ENCODE measurements around the gene RIC8B. TPM values are rescaled to one million over a fixed set of nuclear protein-coding genes. Genes with fewer than 3 reads are reported as not detected.

Gene RIC8B
- polyA plus RNA-seq, 2 donors, result 1.2 to 1.5 TPM

DNA sequence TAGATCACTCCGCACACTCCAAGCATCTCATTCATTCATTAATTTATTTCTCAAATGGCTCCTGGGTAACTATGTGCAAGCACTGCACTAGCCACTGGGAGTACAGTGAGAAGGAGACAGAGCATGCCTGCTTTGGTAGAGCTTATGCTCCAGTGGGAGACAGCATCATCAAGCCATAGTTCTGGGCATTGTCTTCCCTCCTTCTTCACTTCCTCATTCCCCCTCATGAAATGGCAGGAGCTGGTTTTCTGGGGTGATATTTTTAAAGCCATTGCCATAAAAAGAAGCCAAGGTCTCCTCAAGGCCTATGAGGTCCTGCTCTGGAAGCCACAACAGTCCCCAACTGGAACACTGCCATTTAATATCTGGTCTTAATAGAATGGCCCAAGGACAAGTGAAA, 20.2 kb upstream of the RIC8B start:
- no peaks in the 10 kb centered on the region for H3K9me3 ChIP-seq (ENCODE audit: control insufficient read depth in 2 of 2, insufficient read depth in 1 of 2, low read depth in 1 of 2, low read length in 1 of 2)
- whole genome bisulfite sequencing, 2 donors, result 96% methylated on average over 1 of the region's 1 CpG
- H3K4me3 ChIP-seq (ENCODE audit: low read depth in 1 of 2, low read length in 2 of 2), result no peak overlapping the region
- no peak overlapping the region for H3K27ac ChIP-seq (ENCODE audit: low read depth in 2 of 2, low read length in 1 of 2)
- peaks cover 0 to 4% of the 10 kb centered on the region in 2 donors for H3K4me1 ChIP-seq (ENCODE audit: control insufficient read depth in 2 of 2, insufficient read depth in 2 of 2, low read length in 1 of 2)
- H3K36me3 ChIP-seq (ENCODE audit: control insufficient read depth in 2 of 2, insufficient read depth in 2 of 2, low read length in 1 of 2), result no peaks in the 10 kb centered on the region
- no peaks in the 10 kb centered on the region for H3K27me3 ChIP-seq (ENCODE audit: control insufficient read depth in 1 of 2, insufficient read depth in 2 of 2, low read length in 2 of 2)

DNA sequence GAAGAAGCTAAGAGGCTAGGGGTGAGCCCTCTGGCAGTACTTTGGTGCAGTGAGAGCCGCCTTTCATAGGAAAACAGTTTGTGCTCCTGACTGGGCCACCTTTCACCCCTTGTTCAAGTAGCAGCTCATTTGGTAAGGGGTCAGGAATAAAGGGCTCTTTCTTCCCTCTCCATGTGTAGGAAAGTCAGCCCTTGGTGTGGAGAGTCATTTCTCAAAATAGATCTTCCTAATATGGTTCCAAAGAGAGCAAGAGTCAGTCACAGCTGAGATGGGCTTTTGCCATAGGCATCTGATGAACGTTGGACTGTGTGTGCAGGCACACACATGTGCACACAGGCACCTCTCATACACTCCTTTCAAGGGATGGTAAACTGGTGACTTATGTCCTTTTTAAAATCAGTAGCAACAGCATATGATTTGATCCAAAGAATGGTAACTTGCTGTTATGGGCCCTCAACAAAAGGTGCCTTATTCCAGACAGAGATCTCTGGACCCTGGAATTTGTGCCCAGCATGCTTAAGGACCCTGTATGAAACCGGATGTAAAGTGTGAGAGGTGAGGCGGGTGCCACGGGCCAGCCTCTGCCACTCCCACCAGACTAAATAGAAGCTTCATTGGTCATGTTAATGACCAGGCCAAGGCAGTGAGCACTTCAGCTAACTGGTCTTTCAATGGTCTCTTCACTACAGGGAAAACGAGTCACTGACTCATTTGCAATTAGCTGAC, 16.7 kb upstream of the RIC8B start:
- Histone ChIP-seq H3K36me3 (ENCODE audit: control insufficient read depth in 2 of 2, insufficient read depth in 2 of 2, low read length in 1 of 2) (no peaks in the 10 kb centered on the region), H3K9me3 (ENCODE audit: control insufficient read depth in 2 of 2, insufficient read depth in 1 of 2, low read depth in 1 of 2, low read length in 1 of 2) (no peaks in the 10 kb centered on the region), H3K27me3 (ENCODE audit: control insufficient read depth in 1 of 2, insufficient read depth in 2 of 2, low read length in 2 of 2) (no peaks in the 10 kb centered on the region), H3K4me1 (ENCODE audit: control insufficient read depth in 2 of 2, insufficient read depth in 2 of 2, low read length in 1 of 2) (peaks cover 0 to 4% of the 10 kb centered on the region in 2 donors), H3K27ac (ENCODE audit: low read depth in 2 of 2, low read length in 1 of 2) (no peak overlapping the region), H3K4me3 (ENCODE audit: low read depth in 1 of 2, low read length in 2 of 2) (no peak overlapping the region)
- 70 to 76% methylated on average over 6 of the region's 6 CpGs for WGBS, 2 donors

DNA sequence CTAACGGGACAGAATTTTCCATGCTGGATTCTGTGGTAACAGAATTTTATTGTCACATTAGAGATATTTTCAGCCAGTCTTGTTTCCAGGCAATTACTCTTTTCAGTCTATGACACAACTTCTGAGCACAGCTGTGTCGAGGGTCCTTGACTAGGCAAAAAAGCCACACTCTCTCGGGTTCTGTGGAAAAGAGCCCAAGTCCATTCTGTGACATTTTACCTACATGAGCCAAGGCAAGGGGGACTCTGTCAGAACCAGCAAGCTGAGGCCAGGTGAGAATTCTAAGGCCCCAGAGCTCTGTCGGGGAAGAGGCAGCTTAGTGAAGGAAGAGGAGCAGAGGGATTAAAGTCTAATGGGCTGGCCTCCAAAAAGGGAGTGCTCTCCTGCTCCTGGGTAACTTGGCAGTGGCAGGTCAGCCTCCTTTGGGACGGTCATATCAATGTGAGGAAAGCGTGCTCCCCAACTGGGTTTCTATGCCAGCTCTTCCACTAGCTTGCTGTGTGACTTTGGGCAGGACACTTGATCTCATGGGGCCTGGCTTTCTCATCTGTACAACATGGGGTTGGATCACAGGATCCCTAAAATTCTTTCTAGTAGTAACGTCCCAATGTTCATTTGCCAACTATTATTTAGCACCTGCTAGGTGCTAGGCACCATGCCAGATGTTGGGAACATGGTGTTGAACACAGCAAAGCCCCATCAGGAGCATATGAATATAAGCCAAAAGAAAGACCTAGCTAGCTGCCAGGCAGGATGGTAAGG, 16.0 kb upstream of the RIC8B start:
- Histone ChIP-seq H3K4me3 (ENCODE audit: low read depth in 1 of 2, low read length in 2 of 2) (no peak overlapping the region), H3K36me3 (ENCODE audit: control insufficient read depth in 2 of 2, insufficient read depth in 2 of 2, low read length in 1 of 2) (no peaks in the 10 kb centered on the region), H3K27ac (ENCODE audit: low read depth in 2 of 2, low read length in 1 of 2) (no peak overlapping the region), H3K27me3 (ENCODE audit: control insufficient read depth in 1 of 2, insufficient read depth in 2 of 2, low read length in 2 of 2) (no peaks in the 10 kb centered on the region), H3K4me1 (ENCODE audit: control insufficient read depth in 2 of 2, insufficient read depth in 2 of 2, low read length in 1 of 2) (peaks cover 0 to 4% of the 10 kb centered on the region in 2 donors), H3K9me3 (ENCODE audit: control insufficient read depth in 2 of 2, insufficient read depth in 1 of 2, low read depth in 1 of 2, low read length in 1 of 2) (no peaks in the 10 kb centered on the region)
- 79 to 82% methylated on average over 7 of the region's 7 CpGs for WGBS, 2 donors

DNA sequence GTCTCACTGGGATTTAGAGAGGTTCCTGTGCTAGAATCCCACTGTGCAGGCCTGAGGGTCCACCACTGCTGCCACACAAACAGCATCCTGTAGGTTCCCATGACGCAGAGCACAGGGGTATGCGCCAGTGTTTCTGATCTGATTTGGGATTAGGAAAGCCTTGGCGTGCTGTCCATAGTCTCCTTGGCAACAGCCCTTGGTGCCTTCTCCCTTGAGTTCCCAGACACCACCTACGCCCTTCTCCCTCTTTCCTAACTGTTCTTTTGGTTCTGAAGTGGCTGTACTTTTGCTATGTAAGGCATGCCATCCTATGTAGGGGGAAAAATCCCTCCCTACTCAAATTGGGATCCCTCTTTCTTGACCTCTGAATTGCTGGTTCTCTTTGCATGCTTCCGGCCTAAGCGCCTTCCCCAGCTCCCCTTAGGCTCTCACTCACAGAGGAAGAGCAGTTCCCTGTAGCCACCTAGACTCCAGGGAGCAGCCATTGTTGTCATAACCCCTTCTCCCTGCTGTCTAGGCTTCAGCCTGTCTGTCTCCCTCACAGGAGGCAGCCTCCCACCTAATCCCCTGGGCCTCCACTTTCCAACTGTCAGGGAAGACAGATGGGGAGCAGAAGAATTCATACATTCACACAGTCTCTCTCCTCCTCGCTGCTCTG, 14.8 kb upstream of the RIC8B start:
- Histone ChIP-seq H3K9me3 (ENCODE audit: control insufficient read depth in 2 of 2, insufficient read depth in 1 of 2, low read depth in 1 of 2, low read length in 1 of 2) (no peaks in the 10 kb centered on the region), H3K27me3 (ENCODE audit: control insufficient read depth in 1 of 2, insufficient read depth in 2 of 2, low read length in 2 of 2) (no peaks in the 10 kb centered on the region), H3K27ac (ENCODE audit: low read depth in 2 of 2, low read length in 1 of 2) (no peak overlapping the region), H3K4me1 (ENCODE audit: control insufficient read depth in 2 of 2, insufficient read depth in 2 of 2, low read length in 1 of 2) (peaks cover 0 to 4% of the 10 kb centered on the region in 2 donors), H3K4me3 (ENCODE audit: low read depth in 1 of 2, low read length in 2 of 2) (no peak overlapping the region), H3K36me3 (ENCODE audit: control insufficient read depth in 2 of 2, insufficient read depth in 2 of 2, low read length in 1 of 2) (no peaks in the 10 kb centered on the region)
- 79 to 83% methylated on average over 7 of the region's 7 CpGs for WGBS, 2 donors

DNA sequence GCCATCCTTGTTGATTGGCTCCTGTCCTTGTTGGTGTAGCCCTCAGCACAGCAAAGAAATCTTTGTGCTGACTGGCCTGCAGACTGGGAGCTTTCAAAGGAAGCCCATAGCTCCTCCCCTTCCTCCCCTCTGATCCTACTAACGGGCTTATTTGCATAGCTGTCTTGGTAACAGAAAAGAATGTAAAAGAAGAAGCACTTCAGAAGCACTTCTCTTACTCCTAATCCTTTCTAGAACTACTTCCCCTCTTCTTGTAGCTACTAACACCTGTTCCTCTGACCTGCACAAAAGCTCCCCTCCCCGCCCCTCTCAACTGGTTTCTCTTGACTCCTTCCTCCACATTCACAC, 14.3 kb upstream of the RIC8B start:
- no peaks in the 10 kb centered on the region for H3K27me3 ChIP-seq (ENCODE audit: control insufficient read depth in 1 of 2, insufficient read depth in 2 of 2, low read length in 2 of 2)
- no peaks in the 10 kb centered on the region for H3K9me3 ChIP-seq (ENCODE audit: control insufficient read depth in 2 of 2, insufficient read depth in 1 of 2, low read depth in 1 of 2, low read length in 1 of 2)
- H3K4me1 ChIP-seq (ENCODE audit: control insufficient read depth in 2 of 2, insufficient read depth in 2 of 2, low read length in 1 of 2), result peaks cover 0 to 4% of the 10 kb centered on the region in 2 donors
- H3K4me3 ChIP-seq (ENCODE audit: low read depth in 1 of 2, low read length in 2 of 2), result no peak overlapping the region
- WGBS, 2 donors, result 43 to 45% methylated on average over 2 of the region's 2 CpGs
- no peaks in the 10 kb centered on the region for H3K36me3 ChIP-seq (ENCODE audit: control insufficient read depth in 2 of 2, insufficient read depth in 2 of 2, low read length in 1 of 2)
- no peak overlapping the region for H3K27ac ChIP-seq (ENCODE audit: low read depth in 2 of 2, low read length in 1 of 2)

DNA sequence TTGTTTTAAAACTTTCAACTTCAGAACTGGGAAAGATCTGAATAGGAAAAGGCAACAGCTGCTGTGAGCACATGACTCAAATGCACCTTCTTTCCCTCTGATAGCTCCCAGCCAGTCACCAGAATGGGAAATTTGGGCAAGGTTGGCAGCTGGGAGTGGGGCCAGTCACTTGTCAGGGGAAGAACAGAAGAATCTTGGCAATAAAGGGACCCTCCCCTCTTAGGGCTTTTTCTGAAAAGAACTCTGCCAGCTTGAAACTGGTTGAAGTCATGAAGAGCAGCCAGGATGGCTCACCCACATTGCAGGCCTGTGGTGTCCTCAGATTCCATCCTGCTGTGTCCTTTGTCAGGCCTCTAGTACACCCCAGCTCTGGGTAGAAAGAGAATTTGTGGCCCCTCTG, 10.3 kb upstream of the RIC8B start:
- H3K27ac ChIP-seq (ENCODE audit: low read depth in 2 of 2, low read length in 1 of 2), result no peak overlapping the region
- H3K4me1 ChIP-seq (ENCODE audit: control insufficient read depth in 2 of 2, insufficient read depth in 2 of 2, low read length in 1 of 2), result no peaks in the 10 kb centered on the region
- no peaks in the 10 kb centered on the region for H3K9me3 ChIP-seq (ENCODE audit: control insufficient read depth in 2 of 2, insufficient read depth in 1 of 2, low read depth in 1 of 2, low read length in 1 of 2)

DNA sequence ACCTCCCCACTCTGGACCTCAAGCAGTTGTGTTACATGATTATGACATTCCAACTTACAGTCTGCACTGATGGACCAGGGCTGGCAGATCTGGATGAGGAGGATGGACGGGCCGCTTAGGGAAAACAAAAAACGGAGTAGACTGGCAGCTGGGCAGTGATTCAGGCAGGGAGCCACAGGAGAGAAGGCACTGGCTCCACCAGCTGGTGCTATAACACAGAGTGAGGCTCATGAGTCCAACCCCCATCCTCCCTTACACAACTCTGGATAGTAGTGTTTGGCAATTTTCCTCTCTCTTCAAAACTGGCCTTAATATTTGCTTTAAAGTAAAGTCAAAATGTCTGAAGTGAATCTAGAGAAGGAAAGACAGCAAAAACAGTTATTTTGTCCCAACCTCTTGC, 9.7 kb upstream of the RIC8B start:
- H3K27ac ChIP-seq (ENCODE audit: low read depth in 2 of 2, low read length in 1 of 2), result no peak overlapping the region
- H3K9me3 ChIP-seq (ENCODE audit: control insufficient read depth in 2 of 2, insufficient read depth in 1 of 2, low read depth in 1 of 2, low read length in 1 of 2), result no peaks in the 10 kb centered on the region
- H3K27me3 ChIP-seq (ENCODE audit: control insufficient read depth in 1 of 2, insufficient read depth in 2 of 2, low read length in 2 of 2), result no peaks in the 10 kb centered on the region
- 89 to 90% methylated on average over 3 of the region's 3 CpGs for WGBS, 2 donors
- H3K4me1 ChIP-seq (ENCODE audit: control insufficient read depth in 2 of 2, insufficient read depth in 2 of 2, low read length in 1 of 2), result no peaks in the 10 kb centered on the region
- H3K36me3 ChIP-seq (ENCODE audit: control insufficient read depth in 2 of 2, insufficient read depth in 2 of 2, low read length in 1 of 2), result no peaks in the 10 kb centered on the region
- H3K4me3 ChIP-seq (ENCODE audit: low read depth in 1 of 2, low read length in 2 of 2), result no peak overlapping the region

More for the DNA sequence above, 10.3 kb upstream of the RIC8B start:
- no peaks in the 10 kb centered on the region for H3K27me3 ChIP-seq (ENCODE audit: control insufficient read depth in 1 of 2, insufficient read depth in 2 of 2, low read length in 2 of 2)
- H3K4me3 ChIP-seq (ENCODE audit: low read depth in 1 of 2, low read length in 2 of 2), result no peak overlapping the region
- no peaks in the 10 kb centered on the region for H3K36me3 ChIP-seq (ENCODE audit: control insufficient read depth in 2 of 2, insufficient read depth in 2 of 2, low read length in 1 of 2)

DNA sequence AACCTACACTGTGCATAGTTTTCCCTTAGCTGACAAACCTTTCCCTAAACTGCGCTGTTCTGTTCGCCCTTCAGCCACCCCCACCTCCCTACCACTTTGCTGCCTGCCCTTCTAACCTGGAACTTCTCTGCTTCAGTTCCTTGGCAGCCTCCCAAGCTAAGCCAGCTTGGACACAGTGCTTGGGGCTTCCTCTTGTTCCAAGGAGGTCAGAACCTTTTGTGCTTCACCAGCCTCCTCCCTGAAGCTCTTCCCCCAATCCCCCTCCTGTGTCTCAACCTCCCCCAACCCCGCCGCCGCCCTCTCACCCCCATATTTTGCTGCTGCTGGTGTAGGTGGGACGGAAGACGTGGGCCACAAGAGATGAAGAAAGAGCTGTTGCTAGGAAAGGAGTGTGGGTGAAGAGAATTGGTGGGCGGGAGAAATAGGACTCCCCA, 8.1 kb upstream of the RIC8B start:
- WGBS, 2 donors, result 68 to 72% methylated on average over 8 of the region's 8 CpGs
- no peaks in the 10 kb centered on the region for H3K4me1 ChIP-seq (ENCODE audit: control insufficient read depth in 2 of 2, insufficient read depth in 2 of 2, low read length in 1 of 2)
- H3K27ac ChIP-seq (ENCODE audit: low read depth in 2 of 2, low read length in 1 of 2), result no peak overlapping the region

DNA sequence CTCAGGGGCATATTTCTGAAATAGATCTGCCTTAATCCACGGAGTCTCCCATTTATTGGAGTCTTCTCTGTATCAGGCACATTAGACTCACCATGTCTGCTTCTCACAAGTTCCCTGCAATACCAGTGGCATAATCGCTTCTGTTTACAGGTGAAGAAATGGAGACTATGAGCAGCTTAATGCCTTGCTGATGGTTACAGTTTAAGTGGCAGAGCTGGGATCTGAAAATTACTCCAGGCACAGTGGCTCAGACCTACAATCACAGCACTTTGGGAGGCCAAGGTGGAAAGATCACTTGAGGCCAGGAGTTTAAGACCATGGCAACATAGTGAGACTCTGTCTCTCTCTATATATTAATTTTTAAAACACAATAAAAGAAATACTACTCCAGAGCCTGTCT, 7.3 kb upstream of the RIC8B start:
- WGBS, 2 donors, result 79 to 83% methylated on average over 2 of the region's 2 CpGs
- Histone ChIP-seq H3K27me3 (ENCODE audit: control insufficient read depth in 1 of 2, insufficient read depth in 2 of 2, low read length in 2 of 2) (no peaks in the 10 kb centered on the region), H3K27ac (ENCODE audit: low read depth in 2 of 2, low read length in 1 of 2) (no peak overlapping the region), H3K36me3 (ENCODE audit: control insufficient read depth in 2 of 2, insufficient read depth in 2 of 2, low read length in 1 of 2) (no peaks in the 10 kb centered on the region), H3K9me3 (ENCODE audit: control insufficient read depth in 2 of 2, insufficient read depth in 1 of 2, low read depth in 1 of 2, low read length in 1 of 2) (no peaks in the 10 kb centered on the region), H3K4me1 (ENCODE audit: control insufficient read depth in 2 of 2, insufficient read depth in 2 of 2, low read length in 1 of 2) (no peaks in the 10 kb centered on the region), H3K4me3 (ENCODE audit: low read depth in 1 of 2, low read length in 2 of 2) (no peak overlapping the region)

More for the DNA sequence above, 8.1 kb upstream of the RIC8B start:
- Histone ChIP-seq H3K4me3 (ENCODE audit: low read depth in 1 of 2, low read length in 2 of 2) (no peak overlapping the region), H3K27me3 (ENCODE audit: control insufficient read depth in 1 of 2, insufficient read depth in 2 of 2, low read length in 2 of 2) (no peaks in the 10 kb centered on the region), H3K9me3 (ENCODE audit: control insufficient read depth in 2 of 2, insufficient read depth in 1 of 2, low read depth in 1 of 2, low read length in 1 of 2) (no peaks in the 10 kb centered on the region), H3K36me3 (ENCODE audit: control insufficient read depth in 2 of 2, insufficient read depth in 2 of 2, low read length in 1 of 2) (no peaks in the 10 kb centered on the region)
